ENCODE measurements around the gene USO1.

DNA sequence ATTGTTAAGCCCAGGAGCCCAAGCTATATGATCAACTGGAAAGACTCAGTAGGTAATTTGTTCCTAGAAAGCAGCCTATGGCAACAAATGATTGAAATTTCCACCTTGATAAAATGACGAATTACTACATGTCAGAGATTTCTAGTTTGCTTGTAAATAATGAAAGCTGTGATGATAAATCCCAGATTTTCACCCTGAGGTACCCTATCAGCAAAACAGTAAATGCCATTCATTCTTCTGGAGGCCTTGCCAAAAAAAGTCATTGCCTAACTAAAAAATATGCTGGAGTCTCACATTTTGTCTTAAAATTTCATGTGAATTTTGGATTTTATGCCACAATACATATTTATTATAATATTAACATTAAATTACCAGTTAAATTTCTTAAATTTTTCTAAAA, 106.5 kb downstream of the USO1 start:
- TF ChIP-seq POLR2A (IDR thresholded peaks at IDR 0.05), result no peak
- TF ChIP-seq, protein P1, sequence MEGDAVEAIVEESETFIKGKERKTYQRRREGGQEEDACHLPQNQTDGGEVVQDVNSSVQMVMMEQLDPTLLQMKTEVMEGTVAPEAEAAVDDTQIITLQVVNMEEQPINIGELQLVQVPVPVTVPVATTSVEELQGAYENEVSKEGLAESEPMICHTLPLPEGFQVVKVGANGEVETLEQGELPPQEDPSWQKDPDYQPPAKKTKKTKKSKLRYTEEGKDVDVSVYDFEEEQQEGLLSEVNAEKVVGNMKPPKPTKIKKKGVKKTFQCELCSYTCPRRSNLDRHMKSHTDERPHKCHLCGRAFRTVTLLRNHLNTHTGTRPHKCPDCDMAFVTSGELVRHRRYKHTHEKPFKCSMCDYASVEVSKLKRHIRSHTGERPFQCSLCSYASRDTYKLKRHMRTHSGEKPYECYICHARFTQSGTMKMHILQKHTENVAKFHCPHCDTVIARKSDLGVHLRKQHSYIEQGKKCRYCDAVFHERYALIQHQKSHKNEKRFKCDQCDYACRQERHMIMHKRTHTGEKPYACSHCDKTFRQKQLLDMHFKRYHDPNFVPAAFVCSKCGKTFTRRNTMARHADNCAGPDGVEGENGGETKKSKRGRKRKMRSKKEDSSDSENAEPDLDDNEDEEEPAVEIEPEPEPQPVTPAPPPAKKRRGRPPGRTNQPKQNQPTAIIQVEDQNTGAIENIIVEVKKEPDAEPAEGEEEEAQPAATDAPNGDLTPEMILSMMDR (IDR thresholded peaks at IDR 0.05 in 8 of 11, conservative IDR thresholded peaks at IDR 0.05 in 3 of 11), result no peak
